ENCODE data around the gene KASH5. TPM values are rescaled to one million over a fixed set of nuclear protein-coding genes. Genes with fewer than 3 reads are reported as not detected.

KASH5 gene
- total RNA-seq, 1 donor from 2014 or later, result not detected

GRCh38 chr19:49395581-49396407, 7.7 kb downstream of the KASH5 start:
- Mint-ChIP-seq H3K9me3 (no peaks in the 10 kb centered on the region), H3K4me1 (peaks cover 10% of the 10 kb centered on the region), H3K27me3 (ENCODE audit: low read depth) (peaks cover 19% of the 10 kb centered on the region), H3K4me3 (no peak overlapping the region), H3K36me3 (no peaks in the 10 kb centered on the region), H3K27ac (no peak overlapping the region)
- no peak for TF ChIP-seq CTCF (IDR thresholded peaks at IDR 0.05; ENCODE audit: unreplicated experiment)
- no peak for DNase-seq (ENCODE audit: low spot score in 2 of 2, unreplicated experiment in 2 of 2)

- H3K4me3 Mint-ChIP-seq, result no peak overlapping the region
- H3K27me3 Mint-ChIP-seq (ENCODE audit: low read depth), result peaks cover 13% of the 10 kb centered on the region
- no peaks in the 10 kb centered on the region for H3K36me3 Mint-ChIP-seq
- DNase-seq (ENCODE audit: low spot score in 2 of 2, unreplicated experiment in 2 of 2), result no peak
- H3K4me1 Mint-ChIP-seq, result peaks cover 10% of the 10 kb centered on the region
- H3K27ac Mint-ChIP-seq, result no peak overlapping the region
- no peak for TF ChIP-seq CTCF (IDR thresholded peaks at IDR 0.05; ENCODE audit: unreplicated experiment)
- no peaks in the 10 kb centered on the region for H3K9me3 Mint-ChIP-seq
These were observed 8.9 kb downstream of the KASH5 start for GRCh38 chr19:49396738-49397505.

DNA sequence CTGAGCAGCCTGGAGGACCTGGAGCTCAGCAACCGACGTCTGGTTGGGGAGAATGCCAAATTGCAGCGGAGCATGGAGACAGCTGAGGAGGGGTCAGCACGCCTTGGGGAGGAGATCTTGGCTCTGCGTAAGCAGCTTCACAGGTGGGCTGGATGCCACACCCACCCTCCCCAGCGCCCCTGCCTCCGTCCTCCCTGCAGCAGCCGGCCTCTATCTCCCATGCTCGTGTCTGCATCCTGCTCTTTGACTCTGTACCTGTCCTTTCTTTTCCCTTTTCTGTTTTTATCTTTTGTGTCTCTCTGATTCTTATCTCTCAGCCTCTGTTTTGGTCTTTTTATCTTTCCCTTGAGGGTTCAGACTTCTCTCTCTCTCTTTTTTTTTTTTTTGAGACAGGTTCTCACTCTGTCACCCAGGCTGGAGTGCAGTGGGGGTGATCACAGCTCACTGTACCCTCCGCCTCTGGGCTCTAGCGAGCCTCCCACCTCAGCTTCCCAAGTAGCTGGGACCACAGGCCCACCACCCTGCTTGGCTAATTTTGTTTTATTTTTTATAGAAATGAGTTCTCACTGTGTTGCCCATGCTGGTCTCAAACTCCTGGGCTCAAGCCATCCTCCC, 10.1 kb downstream of the KASH5 start:
- peaks cover 10% of the 10 kb centered on the region for H3K4me1 Mint-ChIP-seq
- H3K9me3 Mint-ChIP-seq, result no peaks in the 10 kb centered on the region
- TF ChIP-seq CTCF (IDR thresholded peaks at IDR 0.05; ENCODE audit: unreplicated experiment), result no peak
- H3K27me3 Mint-ChIP-seq (ENCODE audit: low read depth), result peaks cover 10% of the 10 kb centered on the region
- no peaks in the 10 kb centered on the region for H3K36me3 Mint-ChIP-seq
- H3K4me3 Mint-ChIP-seq, result no peak overlapping the region
- DNase-seq (ENCODE audit: low spot score in 2 of 2, unreplicated experiment in 2 of 2), result no peak
- H3K27ac Mint-ChIP-seq, result no peak overlapping the region

GRCh38 chr19:49398931-49399330, 10.9 kb downstream of the KASH5 start:
- Mint-ChIP-seq H3K4me1 (peaks cover 18% of the 10 kb centered on the region), H3K27ac (no peak overlapping the region), H3K4me3 (no peak overlapping the region), H3K27me3 (ENCODE audit: low read depth) (peaks cover 7% of the 10 kb centered on the region), H3K9me3 (no peaks in the 10 kb centered on the region), H3K36me3 (no peaks in the 10 kb centered on the region)
- DNase-seq (ENCODE audit: low spot score in 2 of 2, unreplicated experiment in 2 of 2), result no peak
- TF ChIP-seq CTCF (IDR thresholded peaks at IDR 0.05; ENCODE audit: unreplicated experiment), result no peak

- Mint-ChIP-seq H3K9me3 (no peaks in the 10 kb centered on the region), H3K4me3 (no peak overlapping the region), H3K27ac (no peak overlapping the region), H3K4me1 (peaks cover 21% of the 10 kb centered on the region), H3K27me3 (ENCODE audit: low read depth) (peaks cover 2% of the 10 kb centered on the region), H3K36me3 (no peaks in the 10 kb centered on the region)
- DNase-seq (ENCODE audit: low spot score in 2 of 2, unreplicated experiment in 2 of 2), result no peak
- TF ChIP-seq CTCF (IDR thresholded peaks at IDR 0.05; ENCODE audit: unreplicated experiment), result no peak
These were observed 12.0 kb downstream of the KASH5 start for GRCh38 chr19:49400029-49400428.
